Smooth muscle cell of the pulmonary artery (primary cell): Measurements from ENCODE around the gene GTF2E1. TPM values are rescaled to one million over a fixed set of nuclear protein-coding genes. Genes with fewer than 3 reads are reported as not detected.

ENCODE experiments used
- total RNA-seq: library from RNA; depleted of rRNA; stranded (reverse); fragments of >200 nt; gene quantifications from 2 replicates; pipeline ENCODE4 v1.2.3, GENCODE V29; 2014

The GTF2E1 gene
- 11.7 and 11.9 TPM in 2 replicates for total RNA-seq

GRCh38 chr3:120742198-120742848 lies at the start of gene GTF2E1, which contains the start of gene RABL3:
Gene GTF2E1 (plus strand): TSS chr3:120742744. CDS start chr3:120750553, 7,809 bp downstream.
Gene RABL3 (minus strand): TSS chr3:120742516. CDS start chr3:120742507, 9 bp downstream.

Other genes starting within 250 kb of the GTF2E1 start
- 26.1 and 38.6 TPM in 2 replicates for gene NDUFB4, start 146.4 kb upstream of the GTF2E1 start, total RNA-seq
- gene HGD, start 60.5 kb upstream of the GTF2E1 start, total RNA-seq = 0.40 and 1.3 TPM in 2 replicates
- gene RABL3, start 228 bp upstream of the GTF2E1 start, total RNA-seq = 16.7 and 18.4 TPM in 2 replicates
- gene STXBP5L, start 165.5 kb downstream of the GTF2E1 start, total RNA-seq = not detected in 2 replicates